ENCODE results near the gene ZNF136. TPM values are rescaled to one million over a fixed set of nuclear protein-coding genes. Genes with fewer than 3 reads are reported as not detected.

Gene ZNF136
- total and polyA plus RNA-seq, 5 donors, result 3.6 to 7.2 (median 5.4) TPM

GRCh38 chr19:12141405-12141736 lies 21.5 kb upstream of the ZNF136 start:
- ATAC-seq (no peak), DNase-seq (no peak)
- Histone ChIP-seq H3K9me3 (ENCODE audit: control insufficient read depth, low read length) (peaks cover 1% of the 10 kb centered on the region), H3K27me3 (ENCODE audit: control insufficient read depth, insufficient read depth) (no peaks in the 10 kb centered on the region), H3K4me3 (ENCODE audit: low read length) (no peak overlapping the region), H3K4me1 (ENCODE audit: control insufficient read depth, insufficient read depth, low read length) (peaks cover 4% of the 10 kb centered on the region), H3K27ac (ENCODE audit: low read length) (no peak overlapping the region)
- 56% methylated on average over 10 of the region's 10 CpGs for WGBS
- intact Hi-C loops (cut with DNase I), result loop anchor here (2.0 to 10.0 kb wide), 8 partner anchors 49 to 344 kb away; partner anchors contain the start of genes ZNF491 (in 1 of the 4), ZNF700 (in 1 of the 4) and ZNF878 (in 1 of the 4)

GRCh38 chr19:12145348-12145747 lies 17.5 kb upstream of the ZNF136 start:
- ATAC-seq, result no peak
- 96% methylated on average over 8 of the region's 8 CpGs for WGBS

GRCh38 chr19:12155324-12155860 lies 7.5 kb upstream of the ZNF136 start:
- Histone ChIP-seq H3K4me1 (ENCODE audit: control insufficient read depth, insufficient read depth, low read length) (peaks cover 2% of the 10 kb centered on the region), H3K27ac (ENCODE audit: low read length) (no peak overlapping the region), H3K4me3 (ENCODE audit: low read length) (peak overlapping the region; percentile 98), H3K9me3 (ENCODE audit: control insufficient read depth, low read length) (no peaks in the 10 kb centered on the region), H3K27me3 (ENCODE audit: control insufficient read depth, insufficient read depth) (no peaks in the 10 kb centered on the region)
- 17% methylated on average over 11 of the region's 11 CpGs for WGBS
- intact Hi-C loops (cut with DNase I), result no loop called here
- DNase-seq (no peak), ATAC-seq (no peak)

More at GRCh38 chr19:12145348-12145747, 17.5 kb upstream of the ZNF136 start:
- Histone ChIP-seq H3K27me3 (ENCODE audit: control insufficient read depth, insufficient read depth) (no peaks in the 10 kb centered on the region), H3K9me3 (ENCODE audit: control insufficient read depth, low read length) (peaks cover 1% of the 10 kb centered on the region), H3K27ac (ENCODE audit: low read length) (no peak overlapping the region), H3K4me1 (ENCODE audit: control insufficient read depth, insufficient read depth, low read length) (peaks cover 2% of the 10 kb centered on the region), H3K4me3 (ENCODE audit: low read length) (no peak overlapping the region)
- intact Hi-C loops (cut with DNase I), result loop anchor here in 2 of 4 donors (10.0 kb wide), 3 partner anchors 91 to 221 kb away; partner anchors contain the start of genes ZNF700 (in 1 of the 2) and ZNF878 (in 1 of the 2)
- DNase-seq, result no peak

GRCh38 chr19:12156223-12157058 lies 6.5 kb upstream of the ZNF136 start, which contains the start of gene ZNF625:
Gene ZNF625, minus strand, starts transcription at chr19:12156734. Its CDS starts 176 bp downstream, at chr19:12156558.
- Histone ChIP-seq H3K4me1 (ENCODE audit: control insufficient read depth, insufficient read depth, low read length) (peaks cover 2% of the 10 kb centered on the region), H3K27ac (ENCODE audit: low read length) (peak within 1 kb of the TSS; percentile 32), H3K27me3 (ENCODE audit: control insufficient read depth, insufficient read depth) (no peaks in the 10 kb centered on the region), H3K9me3 (ENCODE audit: control insufficient read depth, low read length) (no peaks in the 10 kb centered on the region), H3K4me3 (ENCODE audit: low read length) (peak within 1 kb of the TSS; percentile 98)
- ATAC-seq (peak; percentile 99), DNase-seq (peak; percentile 92 to 96 (median 95))
- under 1% methylated on average over 58 of the region's 58 CpGs for WGBS
- intact Hi-C loops (cut with DNase I), result no loop called here

- Histone ChIP-seq H3K4me1 (ENCODE audit: control insufficient read depth, insufficient read depth, low read length) (peaks cover 2% of the 10 kb centered on the region), H3K9me3 (ENCODE audit: control insufficient read depth, low read length) (no peaks in the 10 kb centered on the region), H3K27me3 (ENCODE audit: control insufficient read depth, insufficient read depth) (no peaks in the 10 kb centered on the region), H3K27ac (ENCODE audit: low read length) (no peak overlapping the region), H3K4me3 (ENCODE audit: low read length) (no peak overlapping the region)
- no peak for DNase-seq
- ATAC-seq, result no peak
- 94% methylated on average over 25 of the region's 25 CpGs for WGBS
- intact Hi-C loops (cut with DNase I), result no loop called here
Observed at GRCh38 chr19:12159773-12160414, 3.0 kb upstream of the ZNF136 start.

- WGBS, result 16% methylated on average over 8 of the region's 8 CpGs
- ATAC-seq, result no peak
Observed at GRCh38 chr19:12162513-12162881, 399 bp upstream of the ZNF136 start.

DNA sequence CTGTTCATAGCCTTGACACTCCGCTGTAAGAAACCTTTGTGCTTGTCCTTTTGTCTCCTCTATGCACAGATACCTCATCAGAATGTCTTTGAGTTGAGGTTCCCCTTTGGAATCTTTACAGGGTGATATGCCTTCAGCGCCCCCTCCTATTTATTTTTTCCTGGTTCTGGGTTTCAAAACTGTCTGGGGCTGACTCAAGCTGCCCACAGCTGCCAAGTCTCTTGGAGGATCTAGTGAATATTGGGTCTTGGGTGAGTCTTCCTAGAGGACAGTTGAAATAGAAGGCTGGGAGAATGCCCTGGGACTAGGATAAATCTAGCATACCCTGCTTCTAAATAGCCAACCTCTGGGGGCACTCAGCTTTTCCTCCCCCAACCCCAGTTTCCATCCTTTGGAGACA lies 930 bp downstream of the ZNF136 start:
- Histone ChIP-seq H3K4me3 (ENCODE audit: low read length) (peak overlapping the region; percentile 88), H3K27me3 (ENCODE audit: control insufficient read depth, insufficient read depth) (no peaks in the 10 kb centered on the region), H3K9me3 (ENCODE audit: control insufficient read depth, low read length) (no peaks in the 10 kb centered on the region), H3K4me1 (ENCODE audit: control insufficient read depth, insufficient read depth, low read length) (no peaks in the 10 kb centered on the region), H3K27ac (ENCODE audit: low read length) (peak overlapping the region; percentile 3)
- 8% methylated on average over 2 of the region's 2 CpGs for WGBS
- DNase-seq, result no peak
- no peak for ATAC-seq
- intact Hi-C loops (cut with DNase I), result no loop called here

More at GRCh38 chr19:12162513-12162881, 399 bp upstream of the ZNF136 start:
- DNase-seq, result no peak
- no peaks in the 10 kb centered on the region for H3K4me1 ChIP-seq (ENCODE audit: control insufficient read depth, insufficient read depth, low read length)
- H3K27ac ChIP-seq (ENCODE audit: low read length), result peak overlapping the region; percentile 45
- peak overlapping the region; percentile 88 for H3K4me3 ChIP-seq (ENCODE audit: low read length)
- intact Hi-C loops (cut with DNase I), result no loop called here
- H3K9me3 ChIP-seq (ENCODE audit: control insufficient read depth, low read length), result no peaks in the 10 kb centered on the region
- no peaks in the 10 kb centered on the region for H3K27me3 ChIP-seq (ENCODE audit: control insufficient read depth, insufficient read depth)

- H3K27me3 ChIP-seq (ENCODE audit: control insufficient read depth, insufficient read depth), result no peaks in the 10 kb centered on the region
- DNase-seq, result no peak
- no peaks in the 10 kb centered on the region for H3K9me3 ChIP-seq (ENCODE audit: control insufficient read depth, low read length)
- intact Hi-C loops (cut with DNase I), result no loop called here
- no peak for ATAC-seq
- WGBS, result 89% methylated on average over 1 of the region's 1 CpG
- no peak overlapping the region for H3K27ac ChIP-seq (ENCODE audit: low read length)
- H3K4me3 ChIP-seq (ENCODE audit: low read length), result no peak overlapping the region
- no peaks in the 10 kb centered on the region for H3K4me1 ChIP-seq (ENCODE audit: control insufficient read depth, insufficient read depth, low read length)
Observed at GRCh38 chr19:12166626-12167025, 3.7 kb downstream of the ZNF136 start.

GRCh38 chr19:12180377-12180776 lies 17.5 kb downstream of the ZNF136 start:
- Histone ChIP-seq H3K27me3 (ENCODE audit: control insufficient read depth, insufficient read depth) (no peaks in the 10 kb centered on the region), H3K4me1 (ENCODE audit: control insufficient read depth, insufficient read depth, low read length) (no peaks in the 10 kb centered on the region), H3K9me3 (ENCODE audit: control insufficient read depth, low read length) (peaks cover 2% of the 10 kb centered on the region), H3K4me3 (ENCODE audit: low read length) (no peak overlapping the region), H3K27ac (ENCODE audit: low read length) (no peak overlapping the region)
- DNase-seq, result no peak
- 93% methylated on average over 3 of the region's 3 CpGs for WGBS
- intact Hi-C loops (cut with DNase I), result no loop called here
- no peak for ATAC-seq

- Histone ChIP-seq H3K27ac (ENCODE audit: low read length) (no peak overlapping the region), H3K4me1 (ENCODE audit: control insufficient read depth, insufficient read depth, low read length) (no peaks in the 10 kb centered on the region), H3K4me3 (ENCODE audit: low read length) (no peak overlapping the region), H3K27me3 (ENCODE audit: control insufficient read depth, insufficient read depth) (no peaks in the 10 kb centered on the region), H3K9me3 (ENCODE audit: control insufficient read depth, low read length) (peaks cover 11% of the 10 kb centered on the region)
- DNase-seq, result no peak
- no peak for ATAC-seq
- intact Hi-C loops (cut with DNase I), result no loop called here
- WGBS, result 97% methylated on average over 6 of the region's 6 CpGs
Observed at GRCh38 chr19:12187625-12188024, 24.7 kb downstream of the ZNF136 start.

Data from right cardiac atrium (tissue), 5 donors.